ENCODE data around the gene TET3.

The TET3 gene

DNA sequence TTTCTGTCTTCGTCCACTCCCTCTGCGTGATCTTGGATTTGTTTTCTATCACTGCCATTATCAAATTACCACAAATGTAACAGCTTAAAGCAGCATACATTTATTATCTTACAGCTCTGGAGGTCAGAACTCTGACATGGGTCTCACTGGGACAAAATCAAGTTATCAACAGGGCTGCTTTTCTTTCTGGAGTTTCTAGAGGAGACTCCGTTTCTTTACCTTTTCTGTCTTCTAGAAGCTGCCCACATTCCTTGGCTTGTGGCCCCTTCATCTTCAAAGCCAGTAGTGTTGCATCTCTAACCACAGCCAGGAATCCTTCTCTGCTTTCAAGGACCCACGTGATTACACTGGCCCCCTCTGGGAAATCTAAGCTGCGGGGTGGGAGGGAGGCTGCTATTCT is 21.9 kb upstream of the TET3 start:
- intact Hi-C loops (cut with DNase I): no loop called here
- DNase-seq: no peak

DNA sequence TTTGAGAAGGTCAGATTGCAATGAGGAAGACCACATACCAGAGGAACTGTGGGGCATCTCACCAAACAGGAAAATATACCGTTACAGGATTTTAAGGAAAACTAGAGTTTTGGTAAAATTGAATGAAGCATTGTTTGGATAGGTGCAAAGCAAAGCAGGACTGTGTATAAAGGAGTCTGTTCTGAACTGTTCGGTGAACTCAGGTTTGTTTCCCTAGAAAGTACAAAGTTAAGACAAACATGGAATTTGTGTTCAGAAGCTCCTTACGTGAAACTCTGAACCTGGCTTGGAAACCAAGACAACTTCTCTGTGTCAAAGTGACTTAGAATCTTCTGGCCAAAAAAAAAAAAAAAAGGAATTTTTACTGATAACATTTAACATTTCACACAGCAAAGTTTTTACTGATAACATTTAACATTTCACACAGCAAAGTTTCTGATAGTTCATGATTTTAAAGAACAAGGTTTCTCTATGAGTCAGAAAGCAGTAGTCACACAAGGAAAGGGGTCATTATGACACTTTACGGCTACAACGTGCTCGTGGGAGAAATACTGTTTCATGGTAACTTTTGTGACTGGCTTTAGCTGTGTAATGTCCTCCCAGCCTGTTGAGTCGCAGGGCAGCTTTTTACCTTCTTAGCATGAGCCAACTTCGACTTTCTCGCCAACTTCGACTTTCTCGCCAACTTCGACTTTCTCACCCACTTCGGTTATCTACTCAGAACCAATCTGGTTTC is 21.2 kb upstream of the TET3 start:
- no peak for DNase-seq
- intact Hi-C loops (cut with DNase I): no loop called here

DNA sequence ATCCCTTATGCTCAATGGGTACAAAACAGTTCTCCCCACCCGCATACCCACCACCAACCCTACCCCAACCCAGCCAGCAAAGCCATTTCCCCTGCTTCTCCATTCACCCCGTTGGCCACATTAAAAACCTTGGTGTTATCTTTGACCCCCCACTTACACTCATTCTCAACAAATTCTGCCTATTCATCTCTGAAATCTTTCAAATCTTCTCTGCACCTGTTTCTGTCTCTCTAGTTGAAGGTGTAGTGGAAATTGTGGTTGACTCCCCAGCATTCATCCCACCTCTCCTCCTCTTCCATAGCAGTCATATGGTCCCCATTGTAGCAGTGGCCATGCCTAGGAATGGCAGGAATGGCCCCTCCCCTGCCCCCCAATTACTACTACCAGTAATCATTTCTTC is 20.5 kb upstream of the TET3 start:
- no peak for DNase-seq
- intact Hi-C loops (cut with DNase I): no loop called here

DNA sequence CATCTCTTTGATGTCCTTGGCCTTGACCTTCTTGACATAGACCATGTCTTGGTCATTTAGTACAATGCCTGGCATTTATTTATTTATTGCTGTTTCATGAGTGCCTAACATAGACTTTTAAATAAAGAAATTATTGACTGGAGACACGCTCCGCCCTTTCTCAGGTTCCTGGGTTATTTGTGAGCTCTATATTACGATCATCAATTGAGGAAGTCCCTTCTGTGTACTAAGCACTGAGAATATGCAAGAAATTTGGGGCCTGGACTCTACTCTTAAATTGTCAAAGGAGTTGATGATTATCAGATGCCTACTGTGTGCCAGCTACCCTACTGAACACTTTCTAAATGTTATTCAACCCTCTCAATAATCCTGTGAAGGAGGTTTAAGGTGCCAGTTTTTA is 19.7 kb upstream of the TET3 start:
- DNase-seq: no peak
- intact Hi-C loops (cut with DNase I): no loop called here

DNA sequence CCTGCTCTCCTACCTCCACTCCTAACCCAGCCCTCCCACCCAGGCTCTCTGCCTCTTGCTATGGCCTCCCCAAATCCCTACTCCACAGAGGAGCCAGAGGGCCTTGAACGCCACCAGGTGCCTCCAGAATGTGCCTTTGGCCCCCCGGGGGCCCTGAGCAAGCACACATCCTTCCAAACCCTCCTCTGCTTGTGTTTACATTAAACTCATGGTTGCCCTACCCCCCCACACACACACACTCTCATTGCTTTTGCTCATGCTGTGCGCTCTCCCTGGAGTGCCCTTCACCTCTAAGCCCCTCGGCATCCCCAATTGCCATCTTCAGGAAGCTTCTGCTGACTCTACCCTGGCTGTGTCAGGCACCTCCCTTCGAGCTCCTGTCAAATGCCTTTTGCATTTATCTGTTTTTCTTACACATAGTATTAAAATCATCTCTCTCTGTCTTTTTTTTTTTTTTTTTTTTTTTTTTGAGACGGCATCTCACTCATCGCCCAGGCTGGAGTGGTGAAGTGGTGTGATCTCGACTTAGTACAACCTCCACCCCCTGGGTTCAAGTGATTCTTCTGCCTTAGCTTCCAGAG is 16.3 kb upstream of the TET3 start:
- no peak for DNase-seq
- intact Hi-C loops (cut with DNase I): no loop called here

DNA sequence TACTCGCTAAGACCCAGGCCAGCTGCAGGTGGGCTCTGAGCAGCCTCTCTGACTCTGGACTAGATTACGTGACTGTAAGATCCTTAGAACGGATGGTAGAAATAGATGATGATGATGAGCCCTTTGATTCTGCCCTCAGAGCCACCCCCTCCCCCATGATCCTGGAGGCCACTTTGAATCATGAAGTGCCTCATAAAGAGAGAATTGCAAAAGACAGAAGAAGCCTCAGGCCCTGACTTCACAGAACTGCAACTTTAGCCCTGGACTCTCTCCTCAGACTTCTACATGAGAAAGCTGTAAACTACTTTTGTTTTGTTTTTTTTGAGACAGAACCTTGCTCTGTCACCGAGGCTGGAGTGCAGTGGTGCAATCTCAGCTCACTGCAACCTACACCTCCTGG is 15.4 kb upstream of the TET3 start:
- intact Hi-C loops (cut with DNase I): no loop called here
- DNase-seq: no peak

DNA sequence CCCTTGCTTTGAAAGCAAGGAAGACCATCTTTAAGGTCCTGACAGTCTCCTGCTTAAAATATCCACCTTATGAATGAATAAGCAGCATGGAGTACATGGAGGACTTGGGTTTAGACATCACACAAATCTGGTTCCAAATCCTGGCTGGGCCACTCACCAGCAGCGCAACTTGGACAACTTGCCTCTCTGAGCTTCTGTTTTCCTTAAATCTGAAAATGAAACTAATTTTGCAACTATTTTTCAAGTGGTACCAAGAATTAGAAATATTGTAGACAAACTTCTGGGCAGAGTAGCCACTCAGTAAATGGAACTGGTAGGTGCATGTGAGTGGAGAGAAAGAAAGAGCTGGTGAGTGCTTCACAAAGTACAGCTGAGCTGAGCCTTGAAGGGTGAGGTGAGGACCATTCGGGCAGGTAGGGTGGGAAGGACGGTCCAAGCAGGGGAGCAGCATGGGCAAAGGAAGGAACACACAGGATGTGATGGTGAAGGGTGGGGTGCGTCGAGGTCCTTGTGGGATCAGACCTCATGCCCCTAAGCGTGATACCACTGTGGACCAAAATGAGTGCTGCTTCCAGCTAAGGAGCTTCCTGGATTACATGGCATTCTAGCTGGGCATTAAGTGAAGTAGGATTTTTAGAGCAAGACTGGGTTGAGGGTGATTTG is 14.4 kb upstream of the TET3 start:
- DNase-seq: no peak

DNA sequence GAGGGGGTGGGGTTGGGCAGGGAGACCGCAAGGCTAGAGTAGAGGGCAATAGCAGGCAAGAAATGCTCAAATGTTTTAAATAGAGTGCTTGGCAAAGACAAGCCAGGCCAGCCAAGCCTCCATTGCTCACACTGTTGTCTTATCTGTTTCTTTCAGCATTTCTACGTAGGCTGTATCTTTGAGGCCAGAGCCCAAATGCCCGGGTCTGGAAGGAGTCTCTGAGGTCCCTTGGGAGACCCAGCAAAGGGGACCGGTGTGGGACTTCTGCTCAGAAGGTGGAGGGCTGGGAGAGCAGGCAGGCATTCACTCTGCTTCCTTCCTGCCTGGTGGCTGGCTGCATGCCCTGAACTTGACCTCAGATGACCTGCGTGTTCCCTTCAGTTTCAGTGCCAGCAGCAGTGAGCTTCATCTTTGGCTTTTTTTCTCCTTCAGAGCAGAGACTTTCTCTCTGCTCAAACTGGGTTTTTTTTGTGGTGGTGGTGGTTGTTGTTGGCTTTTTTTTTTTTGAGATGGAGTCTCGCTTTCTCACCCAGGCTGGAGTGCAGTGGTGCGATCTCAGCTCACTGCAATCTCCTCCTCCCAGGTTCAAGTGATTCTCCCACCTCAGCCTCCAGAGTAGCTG is 13.7 kb upstream of the TET3 start:
- intact Hi-C loops (cut with DNase I): no loop called here
- peak in 38 of 42 donors; percentile 30 to 77 (median 56) for DNase-seq

More for the DNA sequence above, 14.4 kb upstream of the TET3 start:
- intact Hi-C loops (cut with DNase I): no loop called here

DNA sequence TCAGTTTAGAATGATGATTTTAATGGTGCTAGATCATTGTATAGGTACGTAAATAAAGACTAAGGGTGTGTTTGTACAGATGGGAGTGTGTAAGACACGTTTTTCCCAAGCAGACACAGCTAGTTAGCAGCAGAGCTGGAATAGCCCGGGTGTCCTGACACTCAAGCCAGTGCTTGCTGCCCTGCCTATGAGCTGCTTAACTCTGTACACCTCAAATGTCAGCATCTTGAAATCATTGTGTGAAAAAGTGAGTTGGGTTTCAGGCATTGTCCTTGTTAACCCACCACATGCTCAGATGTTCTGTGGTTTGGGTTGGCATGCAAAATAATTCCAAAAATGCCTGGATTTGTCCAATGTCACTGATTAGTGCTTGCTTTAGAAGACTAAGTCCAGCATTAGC is 13.0 kb upstream of the TET3 start:
- DNase-seq: no peak
- intact Hi-C loops (cut with DNase I): no loop called here

DNA sequence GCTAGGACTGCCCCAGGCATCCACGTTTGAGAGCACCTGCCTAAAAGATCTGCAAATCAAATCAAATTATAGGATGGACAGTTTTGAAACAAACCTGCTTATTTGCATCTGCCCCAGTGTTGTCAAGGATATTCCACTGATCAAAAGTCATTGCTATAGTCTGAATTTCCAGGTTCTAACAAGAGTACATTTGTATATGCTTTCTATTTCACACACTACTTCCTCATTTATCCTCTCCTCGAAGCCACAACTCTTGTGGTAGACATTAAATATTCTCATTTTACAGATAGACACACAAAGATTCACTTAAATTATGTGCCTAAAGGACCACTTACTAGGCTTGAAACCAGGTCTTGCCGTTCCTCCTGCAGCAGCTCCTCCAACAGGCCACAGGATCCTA is 11.9 kb upstream of the TET3 start:
- DNase-seq: no peak
- intact Hi-C loops (cut with DNase I): no loop called here

DNA sequence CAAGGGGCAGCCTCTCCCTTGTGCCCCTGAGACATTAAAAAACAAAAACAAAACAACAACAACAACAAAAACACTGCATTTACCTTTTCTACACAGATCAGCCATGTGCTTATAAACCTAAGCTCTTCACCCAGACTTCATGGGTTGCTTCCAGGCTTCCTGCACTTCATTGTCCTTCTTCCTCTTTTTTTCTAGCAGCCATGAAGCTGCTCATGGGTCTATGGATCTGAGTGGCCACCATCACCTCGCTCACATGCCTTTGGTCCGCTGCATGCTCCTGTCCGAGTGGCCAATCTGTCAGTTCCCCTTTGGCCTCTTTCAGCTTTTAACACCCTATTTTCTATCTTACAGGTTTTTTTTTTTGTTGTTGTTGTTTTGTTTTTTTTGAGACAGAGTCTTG is 9.0 kb upstream of the TET3 start:
- intact Hi-C loops (cut with DNase I): no loop called here
- no peak for DNase-seq

DNA sequence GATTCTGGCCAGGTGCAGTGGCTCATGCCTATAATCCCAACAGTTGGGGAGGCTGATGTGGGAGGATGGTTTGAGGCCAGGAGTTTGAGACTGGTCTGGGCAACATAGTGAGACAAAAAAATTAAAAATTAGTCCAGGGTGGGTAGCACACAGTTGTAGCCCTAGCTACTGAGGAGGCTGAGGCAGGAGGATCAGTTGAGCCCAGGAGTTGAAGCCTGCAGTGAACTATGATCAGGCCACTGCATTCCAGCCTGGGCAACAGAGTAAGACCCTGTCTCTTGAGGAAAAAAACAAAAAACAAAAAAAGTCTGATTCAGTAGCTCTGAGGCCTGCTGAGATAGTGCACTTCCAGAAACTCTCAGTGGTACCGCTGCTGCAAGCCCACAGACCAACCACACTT is 7.9 kb upstream of the TET3 start:
- intact Hi-C loops (cut with DNase I): no loop called here
- no peak for DNase-seq

DNA sequence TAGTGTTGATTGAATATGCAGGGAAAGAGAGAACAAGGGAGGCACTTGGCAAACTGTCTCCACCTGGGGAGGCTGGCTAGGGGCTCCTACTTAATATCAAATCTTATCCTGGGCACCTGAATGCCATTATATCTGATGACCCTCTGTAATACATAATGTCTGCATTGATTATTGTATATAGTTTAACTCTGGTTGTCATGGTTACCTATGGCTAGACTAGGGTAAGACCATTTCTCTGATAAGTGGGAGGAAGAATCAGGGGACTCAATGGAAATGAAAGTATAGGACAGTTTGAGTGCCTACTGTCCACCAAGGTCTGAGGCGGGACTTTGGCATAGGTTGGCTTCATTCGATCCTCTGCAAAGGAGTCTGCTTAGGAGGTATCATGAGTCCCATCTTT is 7.2 kb upstream of the TET3 start:
- no peak for DNase-seq
- intact Hi-C loops (cut with DNase I): no loop called here

DNA sequence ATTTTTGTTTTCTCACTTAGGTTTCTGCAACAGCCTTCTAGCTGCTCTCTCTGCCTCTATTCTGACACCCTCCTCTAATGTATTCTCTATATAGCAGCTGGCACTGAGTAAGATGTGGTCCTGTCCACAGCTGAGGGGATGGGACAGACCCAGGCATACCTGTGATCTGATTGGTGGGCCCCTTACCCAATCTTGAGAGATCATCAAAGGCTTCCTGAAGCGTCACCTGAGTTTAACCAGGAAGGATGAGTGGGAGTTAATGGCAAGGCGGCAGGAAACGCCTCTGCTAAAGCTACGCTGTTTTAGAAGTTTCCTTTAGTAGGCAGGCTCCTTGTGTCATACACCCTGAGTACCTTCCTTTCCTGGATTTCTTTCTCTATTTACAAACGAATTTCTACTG is 5.7 kb upstream of the TET3 start:
- intact Hi-C loops (cut with DNase I): no loop called here
- DNase-seq: peak in 3 of 42 donors; percentile 14 to 61 (median 39)

DNA sequence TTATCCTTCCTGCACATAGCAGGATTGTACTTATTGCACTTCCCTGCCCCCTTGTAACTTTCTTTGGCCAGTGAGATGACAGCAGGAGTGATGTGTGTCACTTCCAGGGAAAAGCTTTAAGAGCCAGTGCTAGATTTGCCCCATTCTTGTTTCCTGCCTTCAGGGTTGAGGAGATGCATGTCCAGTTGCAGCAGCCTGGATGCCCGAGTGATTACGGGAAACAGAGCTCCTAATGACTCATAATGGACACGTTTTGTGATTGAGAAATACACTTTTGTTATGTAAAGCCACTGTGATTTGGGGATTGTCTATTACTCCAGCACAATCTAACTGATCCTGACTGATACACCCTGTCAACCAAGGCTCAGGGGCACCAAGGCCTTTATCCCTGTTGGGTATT is 5.0 kb upstream of the TET3 start:
- intact Hi-C loops (cut with DNase I): no loop called here
- no peak for DNase-seq

DNA sequence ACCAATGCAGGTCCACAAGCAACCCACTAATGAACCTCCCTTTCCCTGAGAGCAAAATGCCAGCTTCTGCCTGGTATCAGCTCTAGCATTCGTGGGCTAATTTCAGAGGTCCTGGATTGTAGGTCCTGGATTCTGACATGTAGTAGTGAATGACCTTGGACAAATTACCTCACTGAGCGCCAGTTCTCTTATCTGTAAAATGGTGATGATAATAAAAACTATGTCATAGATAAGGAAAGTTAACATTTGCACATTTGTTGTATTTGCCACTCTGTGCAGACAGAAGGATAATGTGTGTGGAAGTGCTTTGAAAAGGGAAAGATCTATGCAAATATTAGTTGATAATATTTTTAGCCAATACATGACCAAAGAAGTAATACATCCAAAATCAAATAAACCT is 4.1 kb upstream of the TET3 start:
- intact Hi-C loops (cut with DNase I): no loop called here
- DNase-seq: no peak

DNA sequence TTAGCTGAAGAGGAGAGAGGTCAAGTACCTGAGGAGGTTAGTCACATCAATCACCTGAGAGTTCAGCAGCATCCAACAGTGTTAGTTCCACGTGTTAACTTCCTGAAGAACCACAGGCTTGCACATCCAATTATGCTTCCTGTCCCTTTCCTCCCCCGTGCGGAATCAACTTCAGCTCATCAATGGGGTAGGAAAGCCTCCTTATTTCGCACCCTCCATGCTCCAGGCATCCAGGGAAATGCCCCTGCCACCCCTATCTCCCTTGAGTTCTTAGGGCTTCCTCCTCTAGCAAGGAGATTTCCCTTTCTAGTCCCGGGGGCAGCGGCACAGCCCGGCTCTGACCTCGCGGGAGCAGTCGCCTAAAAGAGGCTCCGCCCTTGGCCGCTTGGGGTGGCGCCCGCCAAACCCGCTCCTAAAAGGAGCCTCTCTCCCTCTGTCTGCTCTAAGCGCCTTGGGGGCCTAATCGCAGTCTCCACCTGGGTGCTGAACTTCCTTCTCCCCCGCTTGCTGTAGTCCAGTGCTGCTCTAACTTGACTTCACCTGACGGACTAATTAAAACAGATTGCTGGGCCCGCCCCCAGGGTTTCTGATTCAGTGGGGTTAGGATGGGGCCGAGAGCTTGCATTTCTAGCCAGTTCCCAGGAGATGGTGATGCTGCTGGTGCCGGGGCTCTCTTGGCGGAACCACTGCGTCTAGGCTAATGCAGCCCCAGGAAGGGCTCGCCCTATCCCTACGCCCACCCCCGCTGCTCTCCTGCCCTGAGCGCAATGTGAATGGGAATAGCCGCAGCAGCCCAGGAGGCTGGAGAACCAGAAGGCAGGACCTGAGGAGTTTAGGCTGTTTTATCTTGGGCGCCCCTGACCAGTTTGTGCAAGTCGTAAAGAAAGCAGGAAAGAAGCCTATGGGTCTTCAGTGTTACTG is 3.4 kb upstream of the TET3 start:
- intact Hi-C loops (cut with DNase I): no loop called here
- peak in 2 of 42 donors; percentile 16 to 45 for DNase-seq

DNA sequence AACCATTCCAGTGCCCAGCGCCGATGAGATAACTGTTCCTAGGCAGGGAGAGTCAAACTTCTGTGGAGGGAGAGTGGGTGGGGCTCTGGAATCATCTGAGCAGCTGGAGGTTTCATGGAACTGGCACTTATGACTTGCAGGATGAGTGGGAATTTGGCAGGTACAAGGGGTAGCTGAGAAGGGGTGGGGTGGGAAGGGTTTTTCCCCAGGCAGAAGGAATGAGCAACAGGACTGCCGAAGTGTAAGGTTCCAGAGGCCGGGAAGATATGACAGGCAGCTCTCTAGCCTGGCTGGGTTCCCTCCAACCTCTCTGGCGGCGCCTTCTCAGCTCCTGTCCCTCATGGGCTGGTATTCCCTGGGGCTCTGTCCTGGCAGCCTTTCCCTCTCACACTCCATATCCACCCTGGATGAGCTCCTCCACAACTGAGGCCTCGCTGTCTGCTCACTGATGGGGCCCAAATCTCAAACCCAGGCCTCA is 2.5 kb upstream of the TET3 start:
- intact Hi-C loops (cut with DNase I): no loop called here
- DNase-seq: peak in 1 of 42 donors; percentile 46
